DMS153 treated with DMSO at 0.1 percent for 48 hours (cell line): Measurements from ENCODE around the gene PPM1E.
"Not testable (repeated sequence)": the region's sequence is repeated elsewhere in the genome, so short reads cannot be mapped to it uniquely, and the experiment has no call there.

ENCODE experiments used
- DNase-seq: peaks from one replicate; lab custom pipeline; 2025; ENCODE audit not compliant: unreplicated experiment; lab: John Stamatoyannopoulos, UW

The PPM1E gene

DNA sequence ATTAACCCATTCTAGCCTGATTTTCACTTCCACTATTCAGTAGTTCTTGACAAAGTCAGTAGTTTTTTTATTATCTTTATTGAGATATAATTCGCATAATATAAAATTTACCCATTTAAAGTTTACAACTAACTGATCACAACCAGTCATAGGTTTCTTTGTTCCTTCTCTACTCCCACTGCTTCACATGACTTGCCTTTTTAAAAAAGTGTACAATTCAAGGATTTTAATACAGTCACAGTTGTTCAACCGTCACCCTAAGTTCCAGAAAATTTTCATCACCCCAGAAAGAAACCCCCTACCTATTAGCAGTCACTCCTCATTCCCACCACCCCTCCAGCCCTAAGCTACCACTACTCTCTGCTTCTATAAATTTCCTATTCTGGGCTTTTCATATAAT, 188.5 kb downstream of the PPM1E start:
- DNase-seq: no peak

DNA sequence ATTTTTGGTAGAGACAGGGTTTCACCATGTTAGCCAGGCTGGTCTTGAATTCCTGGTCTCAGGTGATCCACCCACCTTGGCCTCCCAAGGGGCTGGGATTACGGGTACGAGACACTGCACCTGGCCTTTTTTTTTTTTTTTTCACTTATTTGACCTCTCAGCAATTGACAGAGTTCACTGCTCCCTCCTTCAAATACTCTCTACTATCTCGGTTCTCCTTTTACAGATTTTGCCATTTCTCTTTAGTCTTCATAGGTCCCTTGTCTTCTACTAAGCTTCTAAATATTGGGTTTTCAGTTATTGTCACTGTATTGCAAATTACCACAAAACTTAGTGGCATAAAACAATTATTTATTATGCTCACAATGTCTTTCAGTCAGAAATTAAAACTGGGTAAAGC, 191.8 kb downstream of the PPM1E start:
- no peak for DNase-seq

DNA sequence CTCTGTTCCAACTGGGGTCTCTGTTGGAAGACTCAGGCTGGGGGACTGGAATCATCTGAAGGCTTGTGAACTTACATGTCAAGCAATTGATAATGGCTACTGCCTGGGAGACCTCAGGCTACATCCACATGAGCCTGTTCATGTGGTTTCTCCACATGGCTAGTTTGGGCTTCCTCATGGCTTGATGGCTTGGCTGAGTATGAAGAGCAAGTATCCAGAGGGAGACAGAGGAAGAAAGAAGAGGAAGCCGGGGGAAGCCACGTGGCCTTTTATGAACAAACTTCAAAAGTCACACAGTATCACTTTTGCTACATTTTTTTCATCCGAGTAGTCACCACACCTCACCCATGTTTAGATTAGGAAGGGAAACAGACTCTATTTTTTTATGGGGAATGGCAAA, 192.2 kb downstream of the PPM1E start:
- DNase-seq: no peak

DNA sequence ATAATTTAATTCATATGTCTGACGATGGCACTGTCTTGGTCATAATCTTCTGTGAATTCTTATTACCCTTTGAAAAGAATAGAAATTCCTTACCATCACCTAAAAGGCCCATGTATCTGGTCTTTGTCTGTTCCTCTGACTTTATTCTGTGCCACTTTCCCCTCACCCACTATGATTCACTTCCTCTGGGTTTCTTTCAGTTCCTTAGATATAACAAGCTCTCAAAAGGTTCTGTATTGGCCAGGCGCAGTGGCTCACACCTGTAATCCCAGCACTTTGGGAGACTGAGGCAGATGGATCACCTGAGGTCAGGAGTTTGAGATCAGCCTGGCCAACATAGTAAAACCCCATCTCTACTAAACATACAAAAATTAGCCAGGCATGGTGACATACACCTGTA, 198.7 kb downstream of the PPM1E start:
- not testable (repeated sequence) for DNase-seq

DNA sequence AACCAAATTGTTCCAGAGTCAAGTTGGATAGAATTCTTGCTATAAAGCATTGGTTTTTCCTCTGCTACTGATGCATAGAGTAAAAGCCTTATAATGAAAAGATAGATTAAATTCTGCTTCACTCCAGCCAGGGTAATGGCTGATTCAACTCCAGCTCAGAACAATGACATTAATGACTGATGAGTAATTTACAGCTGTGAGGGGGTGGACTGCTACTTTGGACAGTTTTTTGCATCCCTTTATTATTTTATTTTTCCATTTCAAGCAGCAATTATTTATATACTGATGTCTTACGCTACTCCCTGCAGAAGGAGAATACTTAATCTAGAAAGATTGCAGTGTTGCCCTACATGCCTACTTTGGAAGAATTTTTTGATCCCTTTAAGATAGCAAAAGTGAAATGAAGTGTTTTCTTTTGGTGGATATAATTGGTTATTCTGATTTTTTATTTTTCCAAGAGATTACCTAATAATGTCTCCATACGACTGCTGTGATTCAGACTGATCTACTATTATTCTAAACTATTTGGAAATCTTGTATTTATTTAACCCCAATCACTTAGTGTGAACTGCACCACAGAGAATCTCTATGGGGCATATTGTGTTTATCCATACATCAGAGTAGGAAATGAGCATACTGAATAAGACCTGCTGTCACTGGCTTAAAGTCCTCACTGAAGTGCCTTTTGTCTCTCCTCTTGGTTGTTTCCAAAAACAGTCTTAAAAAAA, 201.5 kb downstream of the PPM1E start:
- no peak for DNase-seq

DNA sequence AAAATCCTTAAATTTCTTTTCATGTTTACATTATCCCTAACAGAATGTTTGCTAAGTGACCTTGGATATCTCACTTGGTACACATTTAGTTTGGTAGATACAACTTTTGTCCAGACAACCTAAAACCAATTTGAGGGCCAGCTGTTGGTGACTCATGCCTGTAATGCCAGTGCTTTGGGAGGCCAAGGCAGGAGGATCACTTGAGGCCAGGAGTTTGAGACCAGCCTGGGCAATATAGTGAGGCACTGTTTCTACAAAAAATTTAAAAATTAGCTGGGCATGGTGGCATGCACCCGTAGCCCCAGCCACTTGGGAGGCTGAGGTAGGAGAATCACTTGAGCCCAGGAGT, 202.0 kb downstream of the PPM1E start:
- not testable (repeated sequence) for DNase-seq

DNA sequence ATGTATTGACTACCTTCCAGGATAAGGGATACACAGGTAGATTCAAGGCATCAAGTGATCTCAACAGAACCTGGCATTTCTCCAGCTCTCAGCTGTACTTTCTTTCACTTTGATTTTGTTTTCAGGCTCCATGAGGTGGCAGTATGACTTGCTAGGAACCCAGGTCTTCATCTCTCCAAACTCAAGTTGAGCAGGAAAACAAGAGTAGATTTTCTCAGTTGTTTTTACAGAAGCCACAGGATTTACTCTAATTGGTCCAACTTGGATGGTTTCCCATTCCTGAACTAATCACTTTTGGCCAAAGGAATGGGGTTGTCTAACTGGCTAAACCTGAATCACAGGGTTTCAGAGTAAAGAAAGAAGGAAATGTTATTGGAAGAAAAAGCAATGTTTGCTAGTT, 204.4 kb downstream of the PPM1E start:
- DNase-seq: no peak

DNA sequence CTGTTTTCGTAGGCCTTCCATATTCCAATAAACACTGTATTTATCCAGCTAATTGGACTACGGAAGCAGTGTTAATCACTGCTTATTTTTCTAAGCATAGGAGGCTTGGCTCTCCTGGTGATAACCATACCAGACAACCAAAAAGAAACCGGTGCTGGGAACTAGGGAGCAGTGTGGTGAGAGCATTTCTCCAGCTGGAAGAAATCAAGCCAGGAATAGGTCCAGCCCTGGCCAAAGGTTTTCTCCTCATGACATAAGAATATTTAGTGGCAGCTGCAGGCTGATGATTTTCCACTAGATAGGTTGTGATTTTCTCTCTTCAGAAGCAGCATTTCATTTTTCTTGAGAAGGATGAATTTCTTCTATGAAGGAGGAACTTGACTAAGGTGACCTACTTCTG, 209.6 kb downstream of the PPM1E start:
- DNase-seq: no peak

DNA sequence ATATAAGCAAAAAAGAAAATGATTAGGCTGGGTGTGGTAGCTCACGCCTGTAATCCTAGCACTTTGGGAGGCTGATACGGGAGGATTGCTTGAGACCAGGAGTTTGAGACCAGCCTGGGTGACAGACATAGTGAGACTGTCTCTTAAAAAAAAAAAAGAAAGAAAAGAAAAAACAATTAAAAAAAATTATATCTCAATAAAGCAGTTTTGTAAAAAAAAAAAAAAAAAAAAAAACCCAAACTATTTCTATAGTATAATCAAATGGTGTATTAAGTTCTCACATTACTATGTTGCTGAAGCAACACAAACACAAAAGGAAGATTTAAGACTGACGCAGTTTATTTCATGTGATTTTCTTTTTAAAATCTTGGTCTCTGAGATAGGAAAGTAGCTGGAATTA, 210.6 kb downstream of the PPM1E start:
- DNase-seq: no peak

DNA sequence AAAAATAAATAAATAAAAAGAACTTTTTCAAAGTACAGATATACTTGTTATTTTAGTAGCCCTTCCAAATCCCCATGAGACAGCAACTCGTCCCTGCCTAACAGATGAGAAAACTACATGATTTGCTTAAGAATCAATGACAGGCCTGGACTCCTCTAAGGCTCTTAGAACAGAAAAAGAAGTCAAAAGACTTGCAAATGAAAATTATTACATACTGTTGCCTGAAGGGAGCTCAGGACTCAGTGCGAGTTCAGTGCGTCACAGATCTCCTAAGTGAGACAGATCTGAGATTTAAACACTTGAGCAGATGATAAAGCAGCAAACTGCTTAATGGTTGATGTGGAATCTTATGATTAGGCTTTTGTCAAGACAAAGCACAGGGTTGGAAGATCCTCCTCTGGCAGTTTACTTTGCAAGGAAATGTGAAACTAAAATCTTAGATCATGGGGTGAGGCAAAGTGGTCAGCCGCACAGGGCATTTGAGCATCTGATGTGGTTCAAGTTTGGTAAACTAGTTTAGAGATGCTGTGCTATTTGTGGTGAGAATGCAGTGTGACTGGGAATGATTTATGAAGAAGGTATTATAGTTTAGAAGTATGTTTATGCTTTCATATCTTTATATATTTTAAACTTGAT, 212.9 kb downstream of the PPM1E start:
- no peak for DNase-seq

DNA sequence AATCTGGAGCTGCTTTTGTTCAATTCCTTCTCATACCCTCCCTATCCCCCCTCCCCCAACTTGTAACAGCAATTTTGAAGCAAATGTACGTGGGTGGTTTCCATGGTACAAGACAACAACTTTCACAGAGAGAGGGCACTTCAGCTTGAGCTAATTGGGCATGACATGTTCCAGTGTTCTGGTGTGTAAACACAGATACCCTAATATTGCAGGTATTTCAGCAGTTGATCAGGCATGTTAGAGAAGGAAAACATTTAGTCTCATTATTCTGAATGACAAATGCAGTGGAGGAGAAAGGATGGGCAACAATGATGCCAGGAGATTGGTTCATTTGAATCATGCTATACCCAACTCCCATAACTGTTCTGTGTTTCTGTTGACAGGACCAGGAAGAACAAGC, 213.5 kb downstream of the PPM1E start:
- peak; percentile 88 for DNase-seq

DNA sequence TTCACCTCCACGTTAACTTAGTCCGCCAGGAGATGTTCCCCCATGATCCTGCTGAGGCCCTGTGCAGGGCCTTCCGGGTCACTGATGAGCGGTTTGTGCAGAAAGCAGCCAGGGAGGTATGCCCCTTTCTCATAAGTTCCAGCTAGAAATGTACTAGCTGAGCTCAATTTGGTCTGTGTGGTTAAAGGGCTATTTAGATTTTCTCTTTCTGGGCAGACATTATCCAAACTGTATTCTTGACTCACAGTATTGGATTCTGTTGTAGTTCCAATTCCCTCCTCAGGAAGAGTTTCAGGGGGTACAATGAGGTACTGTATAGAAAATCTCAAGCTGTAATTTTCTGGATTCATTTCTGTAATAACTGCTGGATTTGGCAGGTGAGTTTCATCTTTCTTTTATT, 214.0 kb downstream of the PPM1E start:
- DNase-seq: no peak

DNA sequence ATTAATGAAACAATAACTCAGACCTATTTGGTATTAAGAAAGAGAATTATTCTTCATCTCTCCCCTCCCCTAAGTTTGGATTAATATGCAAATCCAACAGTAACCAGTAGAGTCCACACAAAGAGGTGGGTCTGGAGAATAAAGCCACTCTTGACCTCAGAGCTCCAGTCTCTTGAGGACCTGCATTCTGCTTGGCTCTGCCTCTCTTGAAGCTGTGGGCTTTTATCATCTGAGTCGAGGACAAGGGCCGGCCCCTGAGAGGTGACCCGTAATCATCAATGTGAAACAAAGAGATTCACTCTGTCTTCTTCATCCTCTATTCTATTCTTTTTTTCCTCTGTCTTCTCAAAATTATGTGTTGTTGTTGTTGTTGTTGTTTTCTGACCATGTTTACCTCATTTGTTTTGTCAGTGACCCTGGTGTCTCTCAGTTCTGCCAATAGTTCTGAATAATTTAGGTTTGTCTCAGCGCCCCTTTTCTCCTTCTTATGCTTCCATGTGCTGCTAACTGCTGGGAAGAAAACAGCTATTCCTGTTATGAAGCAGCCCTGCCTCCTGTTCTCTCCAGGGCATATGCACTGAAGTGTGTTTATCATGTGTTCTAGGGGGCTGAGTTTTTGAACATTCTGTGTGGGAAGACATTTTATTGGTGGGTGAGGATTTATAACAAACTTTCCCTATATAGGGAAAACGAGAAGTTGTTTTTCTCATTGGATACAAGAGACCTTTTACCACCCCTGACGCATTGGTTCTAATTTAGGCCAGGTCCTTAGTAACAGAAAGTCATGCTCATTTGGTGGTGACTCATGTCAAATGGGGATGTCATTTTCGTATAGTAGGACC, 215.2 kb downstream of the PPM1E start:
- no peak for DNase-seq

DNA sequence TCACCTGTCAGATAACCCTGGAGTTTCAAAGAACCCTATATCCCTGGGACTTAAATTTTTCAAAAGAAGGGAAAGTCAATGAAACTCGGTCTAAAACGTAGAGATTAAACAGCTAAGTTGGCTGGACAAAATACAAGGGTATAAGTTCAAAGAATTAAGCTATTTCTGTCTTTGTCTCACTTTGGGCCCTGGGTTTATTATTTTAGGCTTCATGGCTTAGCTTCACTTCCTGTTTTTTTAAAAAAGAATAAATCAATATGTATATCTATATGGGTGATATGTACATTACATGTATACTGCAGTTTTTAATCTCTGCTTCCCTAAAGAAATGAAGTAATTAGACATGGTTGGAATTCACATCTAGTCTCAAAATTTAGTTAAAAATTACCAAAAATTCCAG, 218.7 kb downstream of the PPM1E start:
- no peak for DNase-seq

DNA sequence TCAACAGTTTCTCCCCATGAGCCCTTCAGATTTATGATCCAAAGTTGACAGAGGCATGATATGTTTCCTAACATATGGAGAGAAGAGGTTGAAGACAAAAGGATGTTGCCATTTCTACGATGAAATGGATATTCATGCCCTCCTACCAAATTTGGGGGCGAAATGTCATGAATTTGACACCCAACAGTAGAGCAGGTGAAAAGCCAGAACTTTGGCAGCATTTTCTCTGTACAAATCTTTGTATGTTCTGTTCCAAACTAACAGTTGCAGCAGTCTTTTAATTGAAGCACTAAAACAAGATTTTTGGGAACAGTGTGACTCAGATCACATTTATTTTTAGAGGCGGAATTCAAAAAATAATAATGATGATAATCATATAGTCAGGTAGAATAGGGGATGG, 220.9 kb downstream of the PPM1E start:
- DNase-seq: no peak

DNA sequence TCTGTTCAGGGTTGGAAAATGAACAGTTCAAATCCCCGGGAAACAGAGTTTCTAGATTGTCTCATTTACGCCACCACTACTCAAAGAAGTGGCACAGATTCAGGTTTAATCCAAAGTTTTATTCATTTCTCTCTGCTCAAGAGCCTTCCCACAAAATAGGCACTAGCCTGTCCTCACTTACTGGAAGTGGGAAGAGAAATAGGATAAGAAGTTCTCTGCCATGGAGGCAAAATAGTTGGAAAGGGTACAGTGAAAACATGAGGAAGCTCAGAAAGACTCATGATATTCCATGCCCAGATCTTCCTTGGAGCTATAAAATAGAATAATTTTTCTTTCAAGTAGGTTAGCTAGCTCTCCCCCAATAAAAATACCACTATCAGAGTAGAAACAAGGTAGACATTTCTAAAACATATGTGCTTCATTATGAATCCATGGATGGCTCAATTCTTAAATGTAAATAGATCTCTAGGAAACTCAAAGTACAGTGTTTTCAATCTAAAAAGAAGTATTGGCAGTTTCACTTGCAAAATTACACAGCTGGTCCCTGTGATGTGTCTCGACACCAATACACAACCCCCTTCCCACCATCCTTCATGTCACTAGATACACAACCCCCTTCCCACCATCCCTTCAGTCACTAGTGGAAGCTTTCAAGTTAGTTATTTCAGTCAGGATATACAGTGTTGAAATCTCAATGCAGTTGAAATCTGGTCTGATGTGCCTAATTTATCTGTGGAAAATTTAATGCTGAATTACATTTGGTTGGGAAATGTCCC, 225.2 kb downstream of the PPM1E start:
- no peak for DNase-seq

DNA sequence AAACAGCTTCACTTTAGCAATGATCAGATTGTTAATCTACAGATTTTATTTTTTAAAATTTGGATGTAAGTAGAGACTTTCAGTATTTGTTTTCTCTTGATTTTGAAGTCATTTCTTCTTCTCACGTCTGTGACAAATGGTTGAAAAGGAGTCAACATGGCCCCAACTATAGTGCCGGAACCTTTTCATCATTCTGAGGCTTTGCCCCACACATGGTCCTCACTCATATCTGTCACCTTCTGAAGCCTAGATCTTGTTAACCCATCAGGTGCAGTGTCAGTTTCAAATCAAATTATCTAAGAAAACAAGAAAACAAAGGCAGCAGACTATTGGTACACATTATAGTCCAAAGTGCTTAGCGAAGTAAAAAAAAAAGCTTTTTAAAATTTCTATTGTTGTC, 227.0 kb downstream of the PPM1E start:
- no peak for DNase-seq

DNA sequence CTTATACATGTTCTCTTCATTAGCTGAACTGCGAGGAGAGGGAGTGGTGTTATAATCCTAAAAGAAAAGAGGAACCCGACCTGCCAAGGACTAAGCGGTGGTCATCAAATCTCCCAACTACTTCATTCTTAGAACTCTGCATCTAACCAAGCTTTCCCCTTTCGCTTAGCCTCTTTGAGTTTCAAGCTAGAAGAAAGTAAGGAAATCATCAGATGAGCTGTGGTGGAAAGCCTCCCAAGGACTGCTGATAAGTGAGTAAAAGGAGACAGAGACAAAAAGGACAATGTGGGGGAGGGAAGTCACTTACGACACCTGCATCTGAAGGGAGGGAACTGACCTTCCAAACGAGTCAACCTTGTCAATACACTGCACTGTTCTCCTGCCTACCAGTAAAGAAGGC, 229.7 kb downstream of the PPM1E start:
- DNase-seq: no peak

DNA sequence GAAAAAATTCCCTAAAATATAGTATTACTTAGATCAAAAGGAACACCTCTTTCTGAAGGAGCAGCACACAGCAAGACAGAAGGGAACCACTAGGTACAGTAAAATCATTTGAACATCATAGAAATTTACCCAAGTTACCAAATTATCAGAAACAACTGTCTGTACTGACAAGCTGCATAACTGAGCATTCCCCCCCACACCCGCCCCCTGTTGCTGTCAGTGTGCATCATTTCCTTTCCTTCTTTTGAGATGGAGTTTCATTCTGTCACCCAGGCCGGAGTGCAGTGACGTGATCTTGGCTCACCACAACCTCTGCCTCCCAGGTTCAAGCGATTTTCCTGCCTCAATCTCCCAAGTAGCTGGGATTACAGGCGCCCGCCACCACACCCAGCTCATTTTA, 230.3 kb downstream of the PPM1E start:
- no peak for DNase-seq

DNA sequence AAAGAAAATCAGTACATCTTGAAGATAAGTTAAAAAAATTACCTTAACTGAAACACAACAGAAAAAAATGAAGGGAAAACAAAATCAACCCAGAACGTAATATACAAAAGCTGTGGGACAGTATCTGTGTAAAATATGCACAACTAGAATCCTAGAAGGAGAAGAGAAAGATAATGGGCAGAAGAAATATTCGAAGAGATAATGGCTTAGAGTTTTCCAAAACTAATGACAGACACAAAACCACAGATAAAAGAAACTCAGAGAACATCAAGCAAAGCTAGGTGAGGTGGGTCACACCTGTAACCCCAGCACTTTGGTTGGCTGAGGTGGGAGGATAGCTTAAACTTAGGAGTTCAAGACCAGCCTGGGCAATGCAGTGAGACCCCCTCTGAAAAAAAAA, 234.0 kb downstream of the PPM1E start:
- DNase-seq: no peak

DNA sequence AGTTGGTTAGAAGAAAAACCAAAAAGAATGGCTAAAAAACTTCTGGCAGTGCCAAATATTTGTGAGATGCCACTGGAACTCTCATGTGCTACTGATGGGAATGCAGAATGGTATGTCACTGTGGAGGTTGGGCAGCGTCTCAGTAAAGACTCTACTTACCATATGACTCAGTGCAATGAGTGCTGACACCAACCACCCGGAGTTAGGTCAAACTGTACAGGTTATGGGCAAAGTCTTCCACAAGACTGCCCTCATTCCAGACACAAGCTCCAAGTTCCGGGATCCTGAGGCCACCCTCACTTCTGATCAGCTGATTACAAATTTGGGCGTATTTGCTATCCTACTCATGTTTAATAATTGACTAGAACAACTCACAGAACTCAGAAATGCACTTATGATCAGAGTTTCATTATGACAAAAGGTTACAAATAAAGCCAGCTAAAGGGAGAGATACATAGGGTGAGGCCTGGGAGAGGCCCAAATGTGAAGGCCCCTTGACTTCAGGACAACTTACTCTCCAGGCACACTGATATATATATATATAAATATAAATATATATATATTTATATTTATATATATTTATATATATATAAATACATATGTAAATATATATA, 236.2 kb downstream of the PPM1E start:
- no peak for DNase-seq
